ENCODE measurements around the gene DAPK2. TPM values are rescaled to one million over a fixed set of nuclear protein-coding genes. Genes with fewer than 3 reads are reported as not detected.

DAPK2 gene
- total RNA-seq, 2 experiments from 2014 or later = 3.2 to 3.7 TPM

GRCh38 chr15:64014995-64015394 is 31.3 kb downstream of the DAPK2 start:
- Mint-ChIP-seq H3K27me3 (no peaks in the 10 kb centered on the region), H3K36me3 (ENCODE audit: low read depth) (no peaks in the 10 kb centered on the region), H3K4me1 (peaks cover 36% of the 10 kb centered on the region), H3K9me3 (no peaks in the 10 kb centered on the region), H3K4me3 (no peak overlapping the region), H3K27ac (no peak overlapping the region)
- DNase-seq = no peak
- CTCF ChIA-PET = interaction anchor here (0.5 to 1.1 kb wide), 2 partner anchors 84 to 125 kb away, joined by 3 read pairs; no protein-coding TSS in a partner anchor
- POLR2A ChIA-PET = no interaction called here

DNA sequence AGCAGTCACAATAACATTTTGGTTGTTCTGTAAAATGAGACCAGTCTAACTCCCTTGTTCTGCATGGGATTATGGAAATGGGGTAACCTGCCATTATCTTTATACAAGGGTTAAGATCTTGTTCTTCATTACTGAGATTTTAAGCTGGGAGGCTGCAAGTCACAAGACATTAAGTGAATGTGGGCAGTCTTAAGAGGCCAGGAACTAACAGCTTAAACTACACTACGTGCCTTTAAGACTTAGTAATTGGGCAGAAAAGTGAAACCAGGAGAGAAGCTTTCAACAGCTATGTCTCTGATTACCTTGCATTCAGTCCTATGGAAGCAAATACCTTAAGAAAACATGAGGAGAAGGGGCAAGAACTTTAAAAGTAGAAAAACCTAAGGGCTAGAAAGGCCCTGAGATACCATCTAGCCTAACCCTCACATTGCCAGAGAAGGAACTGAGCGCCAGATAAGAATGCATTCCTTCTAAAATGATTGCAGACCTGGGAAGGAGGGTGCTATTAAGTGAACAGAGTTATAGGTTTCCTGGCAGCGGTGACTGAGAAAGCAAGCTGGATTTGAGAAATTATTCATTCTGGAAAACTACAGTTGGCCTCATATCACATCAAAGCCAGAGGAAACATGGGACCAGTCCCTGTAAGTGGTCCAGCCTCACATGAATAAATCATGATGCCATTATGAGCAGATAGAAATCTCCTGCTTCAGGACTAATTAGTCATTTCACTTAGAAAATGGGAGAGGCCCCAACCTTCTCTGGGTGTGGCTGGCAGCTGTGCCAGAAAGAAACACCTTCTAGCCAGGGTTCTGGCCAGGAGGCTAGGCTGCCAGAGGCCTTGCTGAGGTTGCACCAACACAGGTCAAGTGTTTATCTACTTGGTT is 32.9 kb downstream of the DAPK2 start:
- peaks cover 51% of the 10 kb centered on the region for H3K4me1 Mint-ChIP-seq
- peak; percentile 23 for DNase-seq
- no peak overlapping the region for H3K4me3 Mint-ChIP-seq
- CTCF ChIA-PET = interaction anchor here (0.9 to 1.6 kb wide), 2 partner anchors 33 to 122 kb away, joined by 4 read pairs; no protein-coding TSS in a partner anchor
- H3K36me3 Mint-ChIP-seq (ENCODE audit: low read depth) = no peaks in the 10 kb centered on the region
- H3K27me3 Mint-ChIP-seq = no peaks in the 10 kb centered on the region
- no peaks in the 10 kb centered on the region for H3K9me3 Mint-ChIP-seq
- POLR2A ChIA-PET = no interaction called here
- no peak overlapping the region for H3K27ac Mint-ChIP-seq

- Mint-ChIP-seq H3K36me3 (ENCODE audit: low read depth) (no peaks in the 10 kb centered on the region), H3K4me3 (no peak overlapping the region), H3K27me3 (no peaks in the 10 kb centered on the region), H3K9me3 (no peaks in the 10 kb centered on the region), H3K4me1 (peaks cover 58% of the 10 kb centered on the region), H3K27ac (no peak overlapping the region)
- ChIA-PET POLR2A (interaction anchor here (1.7 to 2.8 kb wide), 4 partner anchors 35 to 178 kb away, joined by 9 to 13 read pairs (median 12); partner anchors contain the start of genes CIAO2A, DAPK2 and HERC1), CTCF (interaction anchor here (1.6 to 4.0 kb wide), 3 partner anchors 66 to 259 kb away, joined by 13 to 22 read pairs (median 18); no protein-coding TSS in a partner anchor)
- no peak for DNase-seq
These were observed 34.5 kb downstream of the DAPK2 start for GRCh38 chr15:64011736-64012135.

GRCh38 chr15:64010719-64011118 is 35.6 kb downstream of the DAPK2 start:
- peak; percentile 92 for DNase-seq
- no peaks in the 10 kb centered on the region for H3K27me3 Mint-ChIP-seq
- no peaks in the 10 kb centered on the region for H3K36me3 Mint-ChIP-seq (ENCODE audit: low read depth)
- no peaks in the 10 kb centered on the region for H3K9me3 Mint-ChIP-seq
- H3K27ac Mint-ChIP-seq = peak overlapping the region; percentile 86
- H3K4me1 Mint-ChIP-seq = peaks cover 58% of the 10 kb centered on the region
- ChIA-PET POLR2A (interaction anchor here (0.7 to 2.8 kb wide), 14 partner anchors 20 to 507 kb away, joined by 3 to 13 read pairs (median 6); partner anchors contain the start of genes CIAO2A, DAPK2, HERC1 and SNX1), CTCF (interaction anchor here (0.6 to 4.0 kb wide), 18 partner anchors 9 to 401 kb away, joined by 3 to 30 read pairs (median 4); partner anchors contain the start of gene DAPK2)
- peak overlapping the region; percentile 42 for H3K4me3 Mint-ChIP-seq

DNA sequence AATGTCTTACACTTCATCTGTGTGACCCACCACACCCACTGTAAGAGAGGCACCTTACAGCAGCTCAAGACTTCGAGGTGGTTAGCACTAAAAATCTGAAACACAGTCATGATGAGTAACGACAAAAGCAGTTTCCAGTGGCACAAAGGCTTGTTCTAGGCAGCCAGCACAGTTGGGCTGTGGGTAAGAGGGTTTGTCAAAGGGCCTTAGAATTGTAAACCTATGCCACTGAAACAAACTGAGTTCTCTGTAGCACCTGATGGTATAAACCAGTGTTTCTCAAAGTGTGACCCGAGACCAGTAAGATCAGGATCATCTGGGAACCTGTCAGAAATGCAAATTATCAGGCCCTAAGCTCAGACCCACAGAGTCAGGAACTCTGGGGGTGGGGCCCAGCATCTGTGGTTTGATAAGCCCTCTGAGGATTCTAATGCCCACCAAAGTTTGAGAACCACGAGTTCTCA is 36.5 kb downstream of the DAPK2 start:
- no peak overlapping the region for H3K4me3 Mint-ChIP-seq
- no peaks in the 10 kb centered on the region for H3K27me3 Mint-ChIP-seq
- ChIA-PET POLR2A (interaction anchor here (0.8 to 2.8 kb wide), 14 partner anchors 20 to 177 kb away, joined by 3 to 13 read pairs (median 6); partner anchors contain the start of genes CIAO2A, DAPK2, HERC1 and SNX1), CTCF (interaction anchor here (0.6 to 4.0 kb wide), 14 partner anchors 8 to 400 kb away, joined by 3 to 30 read pairs (median 5); partner anchors contain the start of gene DAPK2)
- H3K36me3 Mint-ChIP-seq (ENCODE audit: low read depth) = no peaks in the 10 kb centered on the region
- H3K27ac Mint-ChIP-seq = peak overlapping the region; percentile 86
- no peaks in the 10 kb centered on the region for H3K9me3 Mint-ChIP-seq
- DNase-seq = peak; percentile 56
- peaks cover 60% of the 10 kb centered on the region for H3K4me1 Mint-ChIP-seq

- CTCF ChIA-PET = interaction anchor here (0.5 to 4.0 kb wide), 8 partner anchors 31 to 365 kb away, joined by 3 to 30 read pairs (median 4); partner anchors contain the start of gene DAPK2
- DNase-seq = peak; percentile 21
- Mint-ChIP-seq H3K36me3 (ENCODE audit: low read depth) (no peaks in the 10 kb centered on the region), H3K9me3 (no peaks in the 10 kb centered on the region), H3K4me1 (peaks cover 62% of the 10 kb centered on the region), H3K4me3 (no peak overlapping the region), H3K27ac (peak overlapping the region; percentile 86), H3K27me3 (no peaks in the 10 kb centered on the region)
- POLR2A ChIA-PET = interaction anchor here (0.8 to 2.8 kb wide), 11 partner anchors 16 to 176 kb away, joined by 3 to 13 read pairs (median 5); partner anchors contain the start of gene CIAO2A
These were observed 37.0 kb downstream of the DAPK2 start for GRCh38 chr15:64009241-64009640.

GRCh38 chr15:64008177-64008576 is 38.1 kb downstream of the DAPK2 start:
- H3K4me3 Mint-ChIP-seq = no peak overlapping the region
- ChIA-PET CTCF (interaction anchor here (3.2 to 4.0 kb wide), 2 partner anchors 38 to 62 kb away, joined by 22 to 30 read pairs; partner anchors contain the start of gene DAPK2), POLR2A (interaction anchor here (1.8 kb wide), 1 partner anchor 175 kb away, joined by 6 read pairs; no protein-coding TSS in a partner anchor)
- no peak for DNase-seq
- no peaks in the 10 kb centered on the region for H3K9me3 Mint-ChIP-seq
- no peaks in the 10 kb centered on the region for H3K36me3 Mint-ChIP-seq (ENCODE audit: low read depth)
- H3K27me3 Mint-ChIP-seq = no peaks in the 10 kb centered on the region
- H3K4me1 Mint-ChIP-seq = peaks cover 57% of the 10 kb centered on the region
- no peak overlapping the region for H3K27ac Mint-ChIP-seq

GRCh38 chr15:64006642-64007041 is 39.6 kb downstream of the DAPK2 start:
- Mint-ChIP-seq H3K4me3 (no peak overlapping the region), H3K27ac (no peak overlapping the region), H3K27me3 (no peaks in the 10 kb centered on the region), H3K36me3 (ENCODE audit: low read depth) (no peaks in the 10 kb centered on the region), H3K4me1 (peaks cover 49% of the 10 kb centered on the region), H3K9me3 (no peaks in the 10 kb centered on the region)
- no peak for DNase-seq
- CTCF ChIA-PET = interaction anchor here (0.7 kb wide), 1 partner anchor 255 kb away, joined by 3 read pairs; no protein-coding TSS in a partner anchor
- POLR2A ChIA-PET = no interaction called here

GRCh38 chr15:64004587-64004986 is 41.7 kb downstream of the DAPK2 start:
- H3K4me1 Mint-ChIP-seq = peaks cover 32% of the 10 kb centered on the region
- POLR2A ChIA-PET = interaction anchor here (0.8 kb wide), 1 partner anchor 63 kb away, joined by 3 read pairs; no protein-coding TSS in a partner anchor

DNA sequence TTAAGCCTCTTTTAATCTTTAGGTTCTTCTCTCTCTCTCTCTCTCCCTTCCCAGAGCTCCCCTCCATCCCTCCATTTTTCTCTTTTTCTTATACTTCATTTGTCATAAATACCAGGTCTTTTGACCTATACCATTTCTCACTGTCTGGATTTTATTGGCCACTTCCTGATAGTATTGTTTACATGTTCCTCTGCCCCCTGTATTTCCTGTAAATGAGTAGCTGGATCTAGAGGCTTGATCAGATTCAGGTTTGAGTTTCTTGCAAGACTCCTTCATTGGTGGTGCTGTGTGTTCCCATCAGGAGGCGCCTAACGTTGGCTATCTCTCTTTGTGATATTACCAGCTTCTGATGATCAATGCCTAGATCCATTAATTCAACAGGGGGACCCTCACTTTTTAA is 42.2 kb downstream of the DAPK2 start:
- peaks cover 31% of the 10 kb centered on the region for H3K4me1 Mint-ChIP-seq
- H3K27ac Mint-ChIP-seq = no peak overlapping the region
- H3K36me3 Mint-ChIP-seq (ENCODE audit: low read depth) = no peaks in the 10 kb centered on the region
- ChIA-PET CTCF (interaction anchor here (1.3 kb wide), 1 partner anchor 42 kb away, joined by 5 read pairs; the partner anchor contains the start of gene DAPK2), POLR2A (interaction anchor here (0.8 kb wide), 1 partner anchor 63 kb away, joined by 3 read pairs; no protein-coding TSS in a partner anchor)
- peaks cover 2% of the 10 kb centered on the region for H3K27me3 Mint-ChIP-seq
- no peak for DNase-seq
- no peak overlapping the region for H3K4me3 Mint-ChIP-seq
- H3K9me3 Mint-ChIP-seq = no peaks in the 10 kb centered on the region

More at GRCh38 chr15:64004587-64004986, 41.7 kb downstream of the DAPK2 start:
- Mint-ChIP-seq H3K4me3 (no peak overlapping the region), H3K27me3 (peaks cover 2% of the 10 kb centered on the region), H3K9me3 (no peaks in the 10 kb centered on the region), H3K27ac (no peak overlapping the region), H3K36me3 (ENCODE audit: low read depth) (no peaks in the 10 kb centered on the region)
- no peak for DNase-seq
- CTCF ChIA-PET = interaction anchor here (1.3 kb wide), 1 partner anchor 42 kb away, joined by 5 read pairs; the partner anchor contains the start of gene DAPK2

GRCh38 chr15:64003182-64003581 is 43.1 kb downstream of the DAPK2 start:
- Mint-ChIP-seq H3K9me3 (no peaks in the 10 kb centered on the region), H3K36me3 (ENCODE audit: low read depth) (no peaks in the 10 kb centered on the region), H3K4me3 (no peak overlapping the region), H3K4me1 (peaks cover 29% of the 10 kb centered on the region), H3K27me3 (peaks cover 2% of the 10 kb centered on the region), H3K27ac (no peak overlapping the region)
- no peak for DNase-seq
- ChIA-PET CTCF (interaction anchor here (1.4 kb wide), 1 partner anchor 65 kb away, joined by 3 read pairs; no protein-coding TSS in a partner anchor), POLR2A (no interaction called here)

DNA sequence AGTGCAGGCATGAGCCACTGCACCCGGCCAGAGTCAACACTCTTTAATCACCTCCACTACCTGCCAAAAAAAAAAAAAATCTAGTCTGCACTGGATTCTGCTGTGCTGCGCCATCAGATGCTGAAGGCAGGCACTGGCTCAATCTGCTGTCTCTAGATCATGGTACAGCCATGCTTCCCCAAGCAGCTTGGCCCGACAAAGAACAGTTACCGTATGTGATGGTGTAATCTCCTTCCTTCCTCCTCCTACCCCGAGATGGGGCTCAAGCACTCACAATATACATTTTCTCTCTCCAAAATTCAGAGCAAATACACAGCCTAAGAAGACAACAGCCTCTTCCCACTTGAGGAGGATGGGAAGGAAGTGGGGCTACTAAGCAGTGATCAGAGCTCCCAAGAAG is 45.1 kb downstream of the DAPK2 start:
- peaks cover 25% of the 10 kb centered on the region for H3K4me1 Mint-ChIP-seq

More for the DNA sequence above, 45.1 kb downstream of the DAPK2 start:
- CTCF ChIA-PET = interaction anchor here (1.7 kb wide), 1 partner anchor 9 kb away, joined by 4 read pairs; no protein-coding TSS in a partner anchor
- POLR2A ChIA-PET = no interaction called here
- H3K36me3 Mint-ChIP-seq (ENCODE audit: low read depth) = no peaks in the 10 kb centered on the region
- H3K27ac Mint-ChIP-seq = no peak overlapping the region
- DNase-seq = no peak
- peaks cover 4% of the 10 kb centered on the region for H3K27me3 Mint-ChIP-seq
- no peak overlapping the region for H3K4me3 Mint-ChIP-seq
- no peaks in the 10 kb centered on the region for H3K9me3 Mint-ChIP-seq

All from activated CD4-positive, alpha-beta memory T cell treated with anti-CD3 and anti-CD28 coated beads, Interleukin-2, amount 10 ng/mL, durations not matched to agents 7 days and 5 days (primary cell).